SK-N-SH (cell line): ENCODE measurements around the gene DOHH. TPM values are rescaled to one million over a fixed set of nuclear protein-coding genes. Genes with fewer than 3 reads are reported as not detected.

Source experiments
- CTCF ChIA-PET: fragments of 300-600, 350-600 bp; formaldehyde crosslinking; extraction: SDS; loops from one replicate; lab custom pipeline; 2021; lab: Yijun Ruan, JAX
- POLR2A ChIA-PET: fragments of 350-600 bp; sonication (Branson Sonifier 250); formaldehyde crosslinking; extraction: SDS; loops from one replicate; lab custom pipeline; 2020; ENCODE audit warnings: antibody characterized with exemption, inconsistent platforms; lab: Yijun Ruan, JAX
- DNase-seq: peaks from one replicate; pipeline ENCODE4 v3.0.0; 2012
- H2AFZ ChIP-seq: fragments of 200-600 bp; sonication (generic); 2 replicates; pipeline ENCODE4 v1.8.1; 2016; ENCODE audit warnings: antibody characterized with exemption, mild to moderate bottlenecking, low read depth
- H3F3A ChIP-seq: fragments of 200-600 bp; sonication (generic); replicated peaks from 2 replicates; pipeline ENCODE3; 2016; ENCODE audit warnings: antibody characterized with exemption, mild to moderate bottlenecking; ENCODE audit not compliant: insufficient read depth
- H3K27ac ChIP-seq, 2 experiments: fragments of 200-500 bp in 1 of 2; fragments of 200-600 bp in 1 of 2; sonication (Bioruptor generic) in 1 of 2; sonication (generic), shearing (Covaris generic) in 1 of 2; 2 replicates each; pipeline versions ENCODE4 v1.5.1 to v1.6.1; 2014 to 2016; ENCODE audit warnings: low read depth in 2 of 2, inconsistent platforms in 1 of 2, low read length in 1 of 2, mild to moderate bottlenecking in 1 of 2, mixed read lengths in 1 of 2
- H3K27me3 ChIP-seq: fragments of 200-600 bp; sonication (generic), shearing (Covaris generic); 2 replicates; pipeline ENCODE4 v1.6.1; 2016; ENCODE audit warnings: mixed run types; ENCODE audit not compliant: insufficient read depth
- H3K36me3 ChIP-seq, 2 experiments: fragments of 200-500 bp in 1 of 2; fragments of 200-600 bp in 1 of 2; sonication (Bioruptor generic) in 1 of 2; sonication (generic) in 1 of 2; replicated peaks in 1 of 2; 2 replicates each; pipeline versions ENCODE3 to v1.5.1; 2014 to 2016; ENCODE audit warnings: low read length in 1 of 2, mild to moderate bottlenecking in 1 of 2; ENCODE audit not compliant: insufficient read depth in 2 of 2, control insufficient read depth in 1 of 2
- H3K4me1 ChIP-seq, 2 experiments: fragments of 200-500 bp in 1 of 2; fragments of 200-600 bp in 1 of 2; sonication (Bioruptor generic) in 1 of 2; sonication (generic), shearing (Covaris generic) in 1 of 2; 2 replicates each; pipeline versions ENCODE4 v1.5.1 to v1.6.1; 2014 to 2016; ENCODE audit warnings: low read depth in 1 of 2, low read length in 1 of 2, mixed run types in 1 of 2; ENCODE audit not compliant: insufficient read depth in 2 of 2, control insufficient read depth in 1 of 2
- H3K4me2 ChIP-seq: fragments of 200-600 bp; sonication (generic), shearing (Covaris generic); 2 replicates; pipeline ENCODE4 v1.6.1; 2017; ENCODE audit warnings: mixed run types
- H3K4me3 ChIP-seq, 2 experiments: fragments of 200-500 bp in 1 of 2; fragments of 200-600 bp in 1 of 2; sonication (Bioruptor generic) in 1 of 2; sonication (generic), shearing (Covaris generic) in 1 of 2; 2 replicates each; pipeline versions ENCODE4 v1.5.1 to v1.8.1; 2014 to 2016; ENCODE audit warnings: low read depth in 2 of 2, inconsistent platforms in 1 of 2, low read length in 1 of 2, mild to moderate bottlenecking in 1 of 2, mixed read lengths in 1 of 2, moderate library complexity in 1 of 2
- H3K79me2 ChIP-seq: fragments of 200-600 bp; sonication (generic); 2 replicates; pipeline ENCODE4 v1.8.1; 2017; ENCODE audit warnings: mild to moderate bottlenecking; ENCODE audit not compliant: insufficient read depth
- H3K9ac ChIP-seq: fragments of 200-600 bp; sonication (generic); 2 replicates; pipeline ENCODE4 v1.6.1; 2017; ENCODE audit warnings: mixed run types
- H3K9me2 ChIP-seq: fragments of 200-600 bp; sonication (generic); 2 replicates; pipeline ENCODE4 v1.6.1; 2017; ENCODE audit warnings: mixed run types
- H3K9me3 ChIP-seq: fragments of 200-600 bp; sonication (generic); 2 replicates; pipeline ENCODE4 v1.6.1; 2017; ENCODE audit warnings: mixed run types, mild to moderate bottlenecking, moderate library complexity
- H4K20me1 ChIP-seq: fragments of 200-600 bp; sonication (generic); 2 replicates; pipeline ENCODE4 v1.6.1; 2017; ENCODE audit warnings: mild to moderate bottlenecking, mixed run types; ENCODE audit not compliant: insufficient read depth
- ELF1 ChIP-seq: IDR thresholded peaks from 2 replicates; pipeline ENCODE4 v1.4.0; 2012
- FOSL2 ChIP-seq: IDR thresholded peaks from 2 replicates; pipeline ENCODE4 v1.4.0; 2012; ENCODE audit warnings: low read depth, mild to moderate bottlenecking, moderate library complexity, borderline replicate concordance
- FOXM1 ChIP-seq: IDR thresholded peaks from 2 replicates; pipeline ENCODE4 v1.4.0; 2012; ENCODE audit warnings: low read depth, mild to moderate bottlenecking
- JUND ChIP-seq: IDR thresholded peaks from 2 replicates; pipeline ENCODE4 v1.4.0; 2012
- MAX ChIP-seq: IDR thresholded peaks from 2 replicates; pipeline ENCODE4 v1.4.0; 2012; ENCODE audit warnings: low read depth
- NFIC ChIP-seq: IDR thresholded peaks from 2 replicates; pipeline ENCODE4 v1.4.0; 2012; ENCODE audit warnings: borderline replicate concordance
- NRF1 ChIP-seq: IDR thresholded peaks from 2 replicates; pipeline ENCODE4 v1.6.1; 2012; ENCODE audit warnings: low read depth, mild to moderate bottlenecking, low read length
- PBX3 ChIP-seq: IDR thresholded peaks from 2 replicates; pipeline ENCODE4; 2012
- RAD21 ChIP-seq: IDR thresholded peaks from 2 replicates; pipeline ENCODE4 v1.6.1; 2012; ENCODE audit warnings: mild to moderate bottlenecking, low read length
- RCOR1 ChIP-seq: fragments of 150-350 bp; IDR thresholded peaks from 2 replicates; pipeline ENCODE4 v1.6.1; 2017; ENCODE audit warnings: antibody characterized with exemption, low read length
- SIN3A ChIP-seq: IDR thresholded peaks from 2 replicates; pipeline ENCODE4 v1.6.1; 2012; ENCODE audit warnings: low read depth, mild to moderate bottlenecking, low read length, moderate library complexity, borderline replicate concordance
- SMC3 ChIP-seq: IDR thresholded peaks from 2 replicates; pipeline ENCODE4 v1.6.1; 2012; ENCODE audit warnings: low read depth, low read length, improper control_type of control experiment
- TAF1 ChIP-seq: IDR thresholded peaks from 2 replicates; pipeline ENCODE4 v1.6.1; 2012; ENCODE audit warnings: low read depth, mild to moderate bottlenecking, low read length, moderate library complexity, borderline replicate concordance
- YY1 ChIP-seq: IDR thresholded peaks from 2 replicates; pipeline ENCODE4 v1.4.0; 2012; ENCODE audit warnings: low read depth, mild to moderate bottlenecking
- WGBS: methylation state at CpG from one replicate; pipeline ENCODE4 v1.1.6; 2017; ENCODE audit warnings: low lambda C conversion rate; 5-methylcytosine and 5-hydroxymethylcytosine counted together
- polyA plus RNA-seq, 3 experiments: library from polyadenylated mRNA; depleted of rRNA; stranded (reverse); fragments of >200 nt; gene quantifications; 2 replicates each; pipeline ENCODE4 v1.2.3, GENCODE V29; 2012
- TF ChIP-seq, protein P1 (sequence below): IDR thresholded peaks from 2 replicates; pipeline ENCODE4 v1.6.1; 2012; ENCODE audit warnings: mild to moderate bottlenecking, low read depth, low read length, moderate library complexity
- TF ChIP-seq, protein P2 (sequence below): IDR thresholded peaks from 2 replicates; pipeline ENCODE4 v1.4.0; 2012; ENCODE audit warnings: low read depth, borderline replicate concordance

Gene DOHH
- polyA plus RNA-seq, 1 of the 3 experiments (the other 2 are of a cell fraction), result 14.3 TPM

DNA sequence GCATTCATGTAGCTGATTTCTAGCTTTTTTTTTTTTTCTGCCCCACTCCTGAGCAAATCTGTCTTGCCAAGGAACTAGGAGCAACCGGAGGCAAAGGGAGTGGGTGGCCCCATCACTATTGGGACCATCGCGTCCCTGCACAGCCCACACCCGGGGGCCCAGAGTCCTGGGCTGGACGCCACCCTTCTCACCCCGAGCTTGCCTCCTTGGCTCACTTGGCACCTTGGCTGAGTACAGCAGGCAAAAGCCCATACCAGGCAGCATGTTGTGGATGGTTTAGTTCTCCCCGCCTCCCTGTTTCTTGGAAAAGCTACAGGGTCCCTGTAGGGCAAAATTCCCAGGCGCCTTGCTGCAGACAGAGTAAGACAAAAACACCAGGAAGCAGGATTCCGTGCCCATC, 33.8 kb downstream of the DOHH start:
- Histone ChIP-seq H3K4me2 (no peak overlapping the region), H3K79me2 (no peaks in the 10 kb centered on the region), H3K4me3 (no peak overlapping the region), H3K27me3 (no peaks in the 10 kb centered on the region)
- TF ChIP-seq FOSL2 (no peak), NRF1 (no peak), SMC3 (no peak), FOXM1 (no peak), NFIC (no peak), ELF1 (no peak), TAF1 (no peak), MAX (no peak), YY1 (no peak), PBX3 (no peak), SIN3A (no peak), JUND (no peak), RAD21 (no peak), RCOR1 (no peak)
- TF ChIP-seq, protein P1, sequence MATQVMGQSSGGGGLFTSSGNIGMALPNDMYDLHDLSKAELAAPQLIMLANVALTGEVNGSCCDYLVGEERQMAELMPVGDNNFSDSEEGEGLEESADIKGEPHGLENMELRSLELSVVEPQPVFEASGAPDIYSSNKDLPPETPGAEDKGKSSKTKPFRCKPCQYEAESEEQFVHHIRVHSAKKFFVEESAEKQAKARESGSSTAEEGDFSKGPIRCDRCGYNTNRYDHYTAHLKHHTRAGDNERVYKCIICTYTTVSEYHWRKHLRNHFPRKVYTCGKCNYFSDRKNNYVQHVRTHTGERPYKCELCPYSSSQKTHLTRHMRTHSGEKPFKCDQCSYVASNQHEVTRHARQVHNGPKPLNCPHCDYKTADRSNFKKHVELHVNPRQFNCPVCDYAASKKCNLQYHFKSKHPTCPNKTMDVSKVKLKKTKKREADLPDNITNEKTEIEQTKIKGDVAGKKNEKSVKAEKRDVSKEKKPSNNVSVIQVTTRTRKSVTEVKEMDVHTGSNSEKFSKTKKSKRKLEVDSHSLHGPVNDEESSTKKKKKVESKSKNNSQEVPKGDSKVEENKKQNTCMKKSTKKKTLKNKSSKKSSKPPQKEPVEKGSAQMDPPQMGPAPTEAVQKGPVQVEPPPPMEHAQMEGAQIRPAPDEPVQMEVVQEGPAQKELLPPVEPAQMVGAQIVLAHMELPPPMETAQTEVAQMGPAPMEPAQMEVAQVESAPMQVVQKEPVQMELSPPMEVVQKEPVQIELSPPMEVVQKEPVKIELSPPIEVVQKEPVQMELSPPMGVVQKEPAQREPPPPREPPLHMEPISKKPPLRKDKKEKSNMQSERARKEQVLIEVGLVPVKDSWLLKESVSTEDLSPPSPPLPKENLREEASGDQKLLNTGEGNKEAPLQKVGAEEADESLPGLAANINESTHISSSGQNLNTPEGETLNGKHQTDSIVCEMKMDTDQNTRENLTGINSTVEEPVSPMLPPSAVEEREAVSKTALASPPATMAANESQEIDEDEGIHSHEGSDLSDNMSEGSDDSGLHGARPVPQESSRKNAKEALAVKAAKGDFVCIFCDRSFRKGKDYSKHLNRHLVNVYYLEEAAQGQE, result no peak
- TF ChIP-seq, protein P2, sequence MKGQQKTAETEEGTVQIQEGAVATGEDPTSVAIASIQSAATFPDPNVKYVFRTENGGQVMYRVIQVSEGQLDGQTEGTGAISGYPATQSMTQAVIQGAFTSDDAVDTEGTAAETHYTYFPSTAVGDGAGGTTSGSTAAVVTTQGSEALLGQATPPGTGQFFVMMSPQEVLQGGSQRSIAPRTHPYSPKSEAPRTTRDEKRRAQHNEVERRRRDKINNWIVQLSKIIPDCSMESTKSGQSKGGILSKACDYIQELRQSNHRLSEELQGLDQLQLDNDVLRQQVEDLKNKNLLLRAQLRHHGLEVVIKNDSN, result no peak
- TF ChIP-seq, all 33 proteins: peak for 0
- Histone ChIP-seq H3K9me2 (no peaks in the 10 kb centered on the region), H3K36me3 (peaks cover 0 to 12% of the 10 kb centered on the region in 2 experiments), H2AFZ (no peak overlapping the region), H3K27ac (no peak overlapping the region), H3K9me3 (no peaks in the 10 kb centered on the region), H3K9ac (no peak overlapping the region), H3K4me1 (peaks cover 0 to 2% of the 10 kb centered on the region in 2 experiments; a peak in 1 of 4 replicates), H3F3A (peaks cover 11% of the 10 kb centered on the region), H4K20me1 (no peaks in the 10 kb centered on the region)
- ChIA-PET CTCF (interaction anchor here (1.0 to 1.2 kb wide), 2 partner anchors 37 to 162 kb away, joined by 5 to 10 read pairs; no protein-coding TSS in a partner anchor), POLR2A (no interaction called here)
- WGBS, result 98% methylated on average over 9 of the region's 9 CpGs
- no peak for DNase-seq
